Stimulated activated naive B cell treated with anti-CD40 and anti-IgM and Interleukin-4, amounts not matched to agents 10 μg/mL and 1 μg/mL and 100 μg/mL, for 72 hours (primary cell): Measurements from ENCODE around the gene PGM2.

Source experiments
- ATAC-seq, 2 donors: fragments of 150-1000 bp; cut with Tn5 transposase; replicated peaks; 2 replicates each; pipeline ENCODE4 v1.10.0; 2021; ENCODE audit warnings: moderate library complexity in 1 of 2
- DNase-seq: peaks from one replicate; pipeline ENCODE4 v3.0.0; 2021
- H3K27ac Mint-ChIP-seq: one replicate; pipeline ENCODE4 v1.8.0; 2022; ENCODE audit warnings: mild to moderate bottlenecking, mixed read lengths
- H3K27me3 Mint-ChIP-seq, 2 donors: one replicate each; pipeline ENCODE4 v1.8.0; 2022; ENCODE audit warnings: mixed read lengths in 2 of 2
- H3K36me3 Mint-ChIP-seq, 2 donors: one replicate each; pipeline ENCODE4 v1.8.0; 2022; ENCODE audit warnings: mixed read lengths in 2 of 2, mild to moderate bottlenecking in 1 of 2
- H3K4me1 Mint-ChIP-seq, 2 donors: one replicate each; pipeline ENCODE4 v1.8.0; 2022; ENCODE audit warnings: mixed read lengths in 2 of 2, mild to moderate bottlenecking in 1 of 2
- H3K4me3 Mint-ChIP-seq, 2 donors: one replicate each; pipeline ENCODE4 v1.8.0; 2022; ENCODE audit warnings: mild to moderate bottlenecking in 2 of 2, mixed read lengths in 2 of 2, moderate library complexity in 1 of 2
- H3K9me3 Mint-ChIP-seq, 2 donors: one replicate each; pipeline ENCODE4 v1.8.0; 2022; ENCODE audit warnings: mixed read lengths in 2 of 2, mild to moderate bottlenecking in 1 of 2

The PGM2 gene

DNA sequence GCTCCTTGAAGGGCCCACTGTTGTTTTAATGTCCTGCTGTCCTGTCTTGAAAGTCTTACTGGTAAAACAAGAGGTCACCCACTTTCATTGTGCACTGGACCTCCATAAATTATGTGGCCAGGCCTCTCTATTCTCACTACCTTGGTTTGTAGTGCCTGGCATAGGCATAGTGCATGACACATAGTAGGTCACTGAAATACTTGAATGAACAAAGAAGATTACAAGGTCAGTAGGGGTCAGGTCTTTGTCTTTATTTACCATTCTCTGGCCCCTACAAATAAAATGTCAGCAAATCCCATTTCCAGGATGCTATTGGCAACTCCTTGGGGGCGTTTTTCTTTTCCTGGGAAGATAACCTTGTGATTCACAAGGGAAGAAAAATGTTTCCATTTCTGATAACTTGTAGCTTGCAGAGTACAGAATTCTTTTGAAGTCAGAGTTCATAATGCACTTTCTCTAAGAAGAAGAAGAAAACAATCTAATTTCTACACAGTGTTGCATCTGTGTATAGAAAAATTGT is 1.4 kb downstream of the PGM2 start:
- H3K4me3 Mint-ChIP-seq = peak overlapping the region; percentile 90 to 91
- peaks cover 20 to 37% of the 10 kb centered on the region in 2 donors for H3K4me1 Mint-ChIP-seq
- peak overlapping the region; percentile 87 for H3K27ac Mint-ChIP-seq
- no peaks in the 10 kb centered on the region for H3K9me3 Mint-ChIP-seq
- peaks cover 21 to 24% of the 10 kb centered on the region in 2 donors for H3K36me3 Mint-ChIP-seq
- H3K27me3 Mint-ChIP-seq = no peaks in the 10 kb centered on the region
- DNase-seq (no peak), ATAC-seq (no peak)

DNA sequence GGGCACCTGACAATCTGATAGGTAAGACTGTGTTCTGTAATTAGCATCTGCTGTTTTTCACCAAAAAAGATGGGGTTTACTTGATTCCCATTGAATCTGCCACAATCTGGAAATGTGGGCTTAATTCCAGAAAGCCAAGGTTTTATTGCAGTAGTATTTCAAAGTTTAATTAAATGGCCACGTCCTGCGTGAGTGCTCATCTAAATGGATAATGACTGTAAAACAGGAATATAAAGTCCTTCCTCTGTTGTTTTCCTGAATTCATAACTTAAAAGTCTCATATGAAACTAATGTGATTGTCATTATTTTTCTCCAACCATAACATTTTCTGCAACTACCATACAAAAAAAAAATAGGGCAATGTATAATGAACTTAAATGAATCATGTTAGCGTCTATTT is 2.4 kb downstream of the PGM2 start:
- Mint-ChIP-seq H3K4me1 (peaks cover 20 to 37% of the 10 kb centered on the region in 2 donors), H3K27me3 (no peaks in the 10 kb centered on the region), H3K4me3 (no peak overlapping the region), H3K36me3 (peaks cover 21 to 27% of the 10 kb centered on the region in 2 donors), H3K27ac (no peak overlapping the region), H3K9me3 (no peaks in the 10 kb centered on the region)
- no peak for DNase-seq
- ATAC-seq = no peak

DNA sequence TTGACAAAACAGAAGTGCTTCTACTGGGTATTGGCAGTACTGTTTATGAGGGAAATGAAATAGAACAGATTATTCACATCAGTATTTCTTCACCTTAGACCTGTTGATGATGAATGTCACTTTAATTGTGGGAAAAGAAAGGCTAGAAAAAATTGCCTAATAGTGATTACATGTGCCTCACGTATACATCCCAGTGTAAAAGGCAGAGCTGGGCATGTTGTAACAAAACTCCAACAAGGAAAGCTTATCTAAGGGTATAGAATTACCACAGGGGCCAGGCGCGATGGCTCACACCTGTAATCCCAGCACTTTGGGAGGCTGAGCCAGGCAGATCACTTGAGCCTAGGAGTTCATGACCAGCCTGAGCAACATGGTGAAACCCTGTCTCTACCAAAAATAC is 4.2 kb downstream of the PGM2 start:
- peaks cover 16 to 30% of the 10 kb centered on the region in 2 donors for H3K4me1 Mint-ChIP-seq
- ATAC-seq (no peak), DNase-seq (no peak)
- H3K9me3 Mint-ChIP-seq = no peaks in the 10 kb centered on the region
- H3K4me3 Mint-ChIP-seq = no peak overlapping the region
- no peak overlapping the region for H3K27ac Mint-ChIP-seq
- no peaks in the 10 kb centered on the region for H3K27me3 Mint-ChIP-seq
- peaks cover 24 to 37% of the 10 kb centered on the region in 2 donors for H3K36me3 Mint-ChIP-seq

DNA sequence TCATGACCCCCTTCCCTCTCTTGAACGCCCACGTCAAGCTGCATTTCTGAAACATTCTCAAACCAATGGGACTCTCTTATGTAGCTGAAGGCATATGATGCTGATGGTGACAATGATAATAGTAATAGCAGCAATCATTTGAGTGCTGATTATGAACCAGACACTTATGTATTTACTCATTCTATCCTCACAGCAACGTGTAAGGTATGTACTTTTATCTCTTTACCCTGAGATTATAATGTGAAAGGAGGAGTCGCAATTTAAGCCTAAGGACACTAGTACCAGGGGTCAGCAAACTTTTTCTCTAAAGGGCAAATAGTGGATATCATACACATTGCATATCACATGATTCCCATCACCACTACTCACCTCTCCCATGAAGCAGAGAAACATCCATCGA is 8.5 kb downstream of the PGM2 start:
- H3K4me1 Mint-ChIP-seq = peaks cover 18 to 26% of the 10 kb centered on the region in 2 donors

GRCh38 chr4:37835806-37836205 is 9.3 kb downstream of the PGM2 start:
- ATAC-seq (no peak), DNase-seq (no peak)
- no peaks in the 10 kb centered on the region for H3K27me3 Mint-ChIP-seq
- no peaks in the 10 kb centered on the region for H3K9me3 Mint-ChIP-seq
- H3K4me1 Mint-ChIP-seq = peaks cover 18 to 26% of the 10 kb centered on the region in 2 donors
- H3K4me3 Mint-ChIP-seq = no peak overlapping the region
- no peak overlapping the region for H3K27ac Mint-ChIP-seq
- H3K36me3 Mint-ChIP-seq = peaks cover 38 to 59% of the 10 kb centered on the region in 2 donors

More for the DNA sequence above, 8.5 kb downstream of the PGM2 start:
- Mint-ChIP-seq H3K9me3 (no peaks in the 10 kb centered on the region), H3K27ac (no peak overlapping the region), H3K27me3 (no peaks in the 10 kb centered on the region), H3K4me3 (no peak overlapping the region), H3K36me3 (peaks cover 43 to 66% of the 10 kb centered on the region in 2 donors)
- ATAC-seq = no peak
- DNase-seq = no peak

DNA sequence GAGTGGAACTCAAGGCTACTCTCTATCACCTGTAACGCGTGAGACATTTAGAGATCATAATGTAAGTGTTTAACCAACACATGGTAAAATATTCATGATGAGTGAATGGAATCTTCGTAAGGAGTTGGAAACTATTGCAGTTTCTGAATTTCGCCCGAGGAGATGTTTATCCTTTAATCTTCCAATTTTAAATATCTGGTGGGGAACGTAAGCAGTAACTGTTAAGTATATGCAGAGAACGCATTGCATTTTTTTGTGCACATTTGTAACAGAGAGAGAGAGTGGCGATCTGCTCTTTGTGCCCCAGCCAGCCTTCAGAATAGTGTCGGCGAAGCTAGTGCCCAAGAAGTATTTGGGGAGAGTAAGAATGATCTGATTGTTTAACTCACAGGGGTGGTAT is 9.8 kb downstream of the PGM2 start:
- DNase-seq = no peak
- Mint-ChIP-seq H3K27me3 (no peaks in the 10 kb centered on the region), H3K9me3 (no peaks in the 10 kb centered on the region), H3K4me3 (no peak overlapping the region), H3K4me1 (peaks cover 18 to 26% of the 10 kb centered on the region in 2 donors), H3K27ac (peak overlapping the region; percentile 71), H3K36me3 (peaks cover 38 to 60% of the 10 kb centered on the region in 2 donors)
- ATAC-seq = no peak

GRCh38 chr4:37836838-37837440 is 10.5 kb downstream of the PGM2 start:
- no peak overlapping the region for H3K27ac Mint-ChIP-seq
- no peaks in the 10 kb centered on the region for H3K9me3 Mint-ChIP-seq
- H3K4me1 Mint-ChIP-seq = peaks cover 17 to 25% of the 10 kb centered on the region in 2 donors
- DNase-seq (no peak), ATAC-seq (no peak)
- no peak overlapping the region for H3K4me3 Mint-ChIP-seq
- peaks cover 39 to 59% of the 10 kb centered on the region in 2 donors for H3K36me3 Mint-ChIP-seq
- no peaks in the 10 kb centered on the region for H3K27me3 Mint-ChIP-seq

GRCh38 chr4:37837446-37837845 is 11.0 kb downstream of the PGM2 start:
- Mint-ChIP-seq H3K4me3 (no peak overlapping the region), H3K9me3 (no peaks in the 10 kb centered on the region), H3K4me1 (peaks cover 15 to 20% of the 10 kb centered on the region in 2 donors), H3K27me3 (no peaks in the 10 kb centered on the region), H3K27ac (no peak overlapping the region), H3K36me3 (peaks cover 35 to 55% of the 10 kb centered on the region in 2 donors)
- ATAC-seq (no peak), DNase-seq (no peak)

- H3K4me3 Mint-ChIP-seq = no peak overlapping the region
- peaks cover 15 to 20% of the 10 kb centered on the region in 2 donors for H3K4me1 Mint-ChIP-seq
- ATAC-seq (no peak), DNase-seq (no peak)
- H3K27me3 Mint-ChIP-seq = no peaks in the 10 kb centered on the region
- H3K27ac Mint-ChIP-seq = no peak overlapping the region
- peaks cover 35 to 65% of the 10 kb centered on the region in 2 donors for H3K36me3 Mint-ChIP-seq
- H3K9me3 Mint-ChIP-seq = no peaks in the 10 kb centered on the region
Measured at GRCh38 chr4:37839426-37839825, 12.9 kb downstream of the PGM2 start.

DNA sequence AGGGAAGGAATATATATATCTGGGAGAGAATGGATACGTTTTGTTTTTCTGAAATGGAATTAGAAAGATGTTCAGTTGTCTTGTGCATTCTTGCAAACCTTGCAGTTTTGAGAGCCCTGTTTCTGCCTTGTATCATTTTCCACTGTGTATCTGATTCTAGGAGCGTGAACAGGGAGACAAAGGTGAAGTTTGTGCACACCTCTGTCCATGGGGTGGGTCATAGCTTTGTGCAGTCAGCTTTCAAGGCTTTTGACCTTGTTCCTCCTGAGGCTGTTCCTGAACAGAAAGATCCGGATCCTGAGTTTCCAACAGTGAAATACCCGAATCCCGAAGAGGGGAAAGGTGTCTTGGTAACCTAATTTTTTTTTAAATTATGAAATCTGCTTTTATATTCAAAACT is 17.7 kb downstream of the PGM2 start:
- peaks cover 0 to 2% of the 10 kb centered on the region in 2 donors for H3K4me1 Mint-ChIP-seq
- no peak overlapping the region for H3K27ac Mint-ChIP-seq
- H3K27me3 Mint-ChIP-seq = no peaks in the 10 kb centered on the region
- H3K9me3 Mint-ChIP-seq = no peaks in the 10 kb centered on the region
- peaks cover 20 to 51% of the 10 kb centered on the region in 2 donors for H3K36me3 Mint-ChIP-seq
- no peak for ATAC-seq
- H3K4me3 Mint-ChIP-seq = no peak overlapping the region
- no peak for DNase-seq

DNA sequence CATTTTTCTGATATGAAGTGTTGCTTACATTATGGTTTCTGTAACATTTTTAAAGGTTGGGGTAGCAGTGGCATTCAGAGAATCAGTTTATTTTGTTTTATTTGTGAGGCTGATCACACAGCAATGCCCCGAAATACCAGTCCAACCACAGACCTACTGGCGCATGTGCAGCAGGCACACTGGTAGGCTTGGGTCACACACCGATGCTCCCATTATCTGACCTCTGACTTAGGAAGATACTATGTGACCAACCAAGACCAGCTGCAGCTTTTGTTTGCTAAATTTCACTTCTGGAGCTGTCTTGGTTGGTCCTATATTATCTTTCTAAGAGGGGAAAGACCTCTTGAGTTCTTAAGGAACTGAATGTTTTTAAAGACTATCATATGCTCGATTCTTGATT is 18.7 kb downstream of the PGM2 start:
- Mint-ChIP-seq H3K36me3 (peaks cover 18 to 46% of the 10 kb centered on the region in 2 donors), H3K4me1 (peaks cover 0 to 2% of the 10 kb centered on the region in 2 donors), H3K27ac (no peak overlapping the region), H3K4me3 (no peak overlapping the region), H3K27me3 (no peaks in the 10 kb centered on the region), H3K9me3 (no peaks in the 10 kb centered on the region)
- ATAC-seq (no peak), DNase-seq (no peak)

DNA sequence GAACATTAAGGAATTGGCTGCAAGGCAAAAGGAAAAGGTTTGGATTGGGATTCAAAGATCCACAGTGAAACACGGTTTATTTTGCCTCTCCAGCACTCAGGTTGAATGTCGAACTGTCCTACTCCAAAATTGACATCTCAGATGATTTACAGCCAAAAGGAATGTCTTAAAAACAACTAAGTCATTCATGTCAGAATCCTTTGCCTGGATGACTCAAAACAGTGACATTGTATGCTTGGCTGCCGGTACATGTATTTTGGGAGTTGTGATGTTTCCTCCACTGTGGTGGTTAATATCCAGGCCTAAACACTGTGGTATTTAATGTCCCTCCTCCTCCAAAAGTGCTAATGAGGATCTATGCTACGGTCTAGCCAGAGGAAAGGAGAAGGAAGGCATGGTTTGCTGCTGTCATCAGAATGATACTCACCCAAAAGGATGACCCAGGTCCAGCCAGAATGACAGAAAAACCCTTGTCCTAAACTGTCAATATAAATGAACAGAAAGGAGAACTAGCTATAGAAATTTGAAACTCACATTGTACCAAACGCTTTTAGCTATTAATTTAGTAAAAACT is 20.9 kb downstream of the PGM2 start:
- no peak for ATAC-seq
- no peaks in the 10 kb centered on the region for H3K9me3 Mint-ChIP-seq
- DNase-seq = no peak
- H3K27ac Mint-ChIP-seq = no peak overlapping the region
- no peak overlapping the region for H3K4me3 Mint-ChIP-seq
- H3K27me3 Mint-ChIP-seq = no peaks in the 10 kb centered on the region
- peaks cover 8 to 11% of the 10 kb centered on the region in 2 donors for H3K4me1 Mint-ChIP-seq
- H3K36me3 Mint-ChIP-seq = peaks cover 14 to 52% of the 10 kb centered on the region in 2 donors

- ATAC-seq = no peak
- no peaks in the 10 kb centered on the region for H3K27me3 Mint-ChIP-seq
- H3K9me3 Mint-ChIP-seq = no peaks in the 10 kb centered on the region
- H3K36me3 Mint-ChIP-seq = peaks cover 21 to 46% of the 10 kb centered on the region in 2 donors
- H3K27ac Mint-ChIP-seq = peak overlapping the region; percentile 72
- H3K4me3 Mint-ChIP-seq = no peak overlapping the region
- H3K4me1 Mint-ChIP-seq = peaks cover 10 to 18% of the 10 kb centered on the region in 2 donors
- no peak for DNase-seq
Measured at GRCh38 chr4:37852376-37852775, 25.9 kb downstream of the PGM2 start.

DNA sequence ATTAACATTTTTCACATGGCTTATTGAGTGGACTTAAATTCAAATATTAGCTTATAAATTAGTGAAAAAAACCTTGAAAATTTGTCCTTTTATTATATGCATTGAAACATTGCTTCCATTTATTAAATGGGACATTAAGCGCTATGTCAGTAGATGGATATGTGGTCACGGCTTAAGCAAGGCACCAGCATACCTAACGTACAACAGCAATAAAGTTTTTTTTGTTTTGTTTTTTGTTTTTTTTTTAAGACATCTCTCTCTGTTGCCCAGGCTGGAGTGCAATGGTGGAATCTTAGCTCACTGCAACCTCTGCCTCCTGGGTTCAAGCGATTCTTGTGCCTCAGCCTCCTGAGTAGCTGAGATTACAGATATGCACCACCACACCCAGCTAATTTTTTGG is 31.6 kb downstream of the PGM2 start:
- DNase-seq (no peak), ATAC-seq (no peak)
- Mint-ChIP-seq H3K4me1 (peaks cover 0 to under 1% of the 10 kb centered on the region in 2 donors), H3K27ac (no peak overlapping the region), H3K36me3 (peaks cover 23 to 37% of the 10 kb centered on the region in 2 donors), H3K27me3 (no peaks in the 10 kb centered on the region), H3K4me3 (no peak overlapping the region), H3K9me3 (no peaks in the 10 kb centered on the region)

DNA sequence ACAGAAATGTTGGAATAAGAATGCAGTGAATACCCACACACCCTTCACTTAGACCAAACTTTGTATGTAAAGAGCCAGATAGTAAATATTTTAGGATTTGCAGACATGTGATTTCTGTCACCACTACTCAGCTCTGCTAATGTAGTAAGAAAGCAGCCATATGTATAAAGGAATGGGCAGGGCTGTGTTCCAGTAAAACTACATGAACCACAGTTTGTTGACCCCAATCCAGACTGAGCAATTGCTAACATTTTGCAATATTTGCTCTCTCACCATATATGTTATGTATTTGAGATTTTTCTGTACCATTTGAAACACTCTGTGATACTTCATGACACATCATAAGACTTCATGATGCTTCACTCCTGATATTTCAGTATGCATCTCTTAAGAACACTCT is 32.4 kb downstream of the PGM2 start:
- ATAC-seq = no peak
- H3K27me3 Mint-ChIP-seq = no peaks in the 10 kb centered on the region
- H3K9me3 Mint-ChIP-seq = no peaks in the 10 kb centered on the region
- DNase-seq = no peak
- no peak overlapping the region for H3K27ac Mint-ChIP-seq
- no peak overlapping the region for H3K4me3 Mint-ChIP-seq
- H3K4me1 Mint-ChIP-seq = no peaks in the 10 kb centered on the region
- peaks cover 25 to 36% of the 10 kb centered on the region in 2 donors for H3K36me3 Mint-ChIP-seq
